ES-I3 (cell line): ENCODE data around the gene UGCG.

Experiments
- H3K36me3 ChIP-seq: 2 replicates; pipeline ENCODE4 v1.6.1; 2013; ENCODE audit warnings: mild to moderate bottlenecking, low read length, control low read depth, moderate library complexity; ENCODE audit not compliant: insufficient read depth
- H3K4me1 ChIP-seq: 2 replicates; pipeline ENCODE4 v1.6.1; 2013; ENCODE audit warnings: mild to moderate bottlenecking, control low read depth, low read length; ENCODE audit not compliant: insufficient read depth
- H3K9ac ChIP-seq: 2 replicates; pipeline ENCODE4 v1.6.1; 2013; ENCODE audit warnings: low read depth, mild to moderate bottlenecking, low read length, moderate library complexity
- H3K9me3 ChIP-seq: 2 replicates; pipeline ENCODE4 v1.6.1; 2013; ENCODE audit warnings: mild to moderate bottlenecking, low read length, moderate library complexity; ENCODE audit not compliant: control insufficient read depth, insufficient read depth

The UGCG gene

DNA sequence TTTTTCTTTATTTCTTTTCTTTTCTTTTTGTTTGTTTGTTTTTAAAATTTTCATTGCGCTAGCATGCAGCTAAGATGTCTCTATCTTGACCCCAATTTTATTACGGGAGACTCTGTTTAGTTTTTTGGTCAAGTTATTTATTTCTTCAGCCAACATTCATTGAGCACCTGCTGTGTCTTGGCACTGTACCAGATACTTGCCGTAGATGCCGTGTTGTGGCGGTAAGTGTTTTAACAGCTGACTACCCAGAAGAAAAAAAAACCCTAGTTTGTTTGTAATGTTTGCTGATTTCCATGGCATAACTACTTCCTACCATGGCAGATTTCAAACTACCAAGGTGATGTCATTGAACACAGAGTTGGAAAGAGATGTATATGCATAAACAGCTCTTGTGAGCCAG is 65.0 kb downstream of the UGCG start:
- H3K36me3 ChIP-seq, result no peaks in the 10 kb centered on the region
- no peaks in the 10 kb centered on the region for H3K9me3 ChIP-seq
- no peak overlapping the region for H3K9ac ChIP-seq
- H3K4me1 ChIP-seq, result no peaks in the 10 kb centered on the region; the same call in 1 of the 2 replicates

GRCh38 chr9:111962021-111962420 is 65.4 kb downstream of the UGCG start:
- Histone ChIP-seq H3K9ac (no peak overlapping the region), H3K9me3 (no peaks in the 10 kb centered on the region), H3K4me1 (no peaks in the 10 kb centered on the region; the same call in 1 of the 2 replicates), H3K36me3 (no peaks in the 10 kb centered on the region)

DNA sequence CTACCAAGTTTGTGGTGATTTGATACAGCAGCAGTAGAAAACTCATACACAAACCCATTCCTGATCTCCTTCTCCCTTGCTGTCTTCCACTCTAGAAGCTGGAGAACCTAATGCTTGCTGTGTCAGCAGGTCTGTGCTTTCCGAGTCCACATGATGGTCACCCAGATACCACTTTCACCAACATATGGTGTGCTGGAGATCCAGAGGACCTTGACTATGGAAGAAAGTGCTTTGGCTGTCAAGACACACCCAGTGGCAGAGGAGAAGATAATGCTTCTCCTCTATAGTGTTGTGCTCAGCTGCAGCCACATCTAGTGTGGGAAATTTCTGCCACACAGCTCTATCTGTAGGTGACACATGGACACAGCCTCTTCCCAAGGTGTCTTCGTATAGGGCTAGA is 67.4 kb downstream of the UGCG start:
- Histone ChIP-seq H3K9ac (no peak overlapping the region), H3K9me3 (no peaks in the 10 kb centered on the region), H3K36me3 (no peaks in the 10 kb centered on the region), H3K4me1 (no peaks in the 10 kb centered on the region)

GRCh38 chr9:111965566-111966019 is 69.0 kb downstream of the UGCG start:
- no peak overlapping the region for H3K9ac ChIP-seq
- H3K9me3 ChIP-seq, result no peaks in the 10 kb centered on the region

GRCh38 chr9:111966124-111966723 is 69.6 kb downstream of the UGCG start:
- Histone ChIP-seq H3K9ac (no peak overlapping the region), H3K9me3 (no peaks in the 10 kb centered on the region), H3K36me3 (no peaks in the 10 kb centered on the region), H3K4me1 (no peaks in the 10 kb centered on the region)

More at GRCh38 chr9:111965566-111966019, 69.0 kb downstream of the UGCG start:
- Histone ChIP-seq H3K36me3 (no peaks in the 10 kb centered on the region), H3K4me1 (no peaks in the 10 kb centered on the region)

- Histone ChIP-seq H3K9ac (no peak overlapping the region), H3K36me3 (no peaks in the 10 kb centered on the region), H3K9me3 (no peaks in the 10 kb centered on the region), H3K4me1 (no peaks in the 10 kb centered on the region)
Observed at GRCh38 chr9:111966861-111967291, 70.3 kb downstream of the UGCG start.

DNA sequence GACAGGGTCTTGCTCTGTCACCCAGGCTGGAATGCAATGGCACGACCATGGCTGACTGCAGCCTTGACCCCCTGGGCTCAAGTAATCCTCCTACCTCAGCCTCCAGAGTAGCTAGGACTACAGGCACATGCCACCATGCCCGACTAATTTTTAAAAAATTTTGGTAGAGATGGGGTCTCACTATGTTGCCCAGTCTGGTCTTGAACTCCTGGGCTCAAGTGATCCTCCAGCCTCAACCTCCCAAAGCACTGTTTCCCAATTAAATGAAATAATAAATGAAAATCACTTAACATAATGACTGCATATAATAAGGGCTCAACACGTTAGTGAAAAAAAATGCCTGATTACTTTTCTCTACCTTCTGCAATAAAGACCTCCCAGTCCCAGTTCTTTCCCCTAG is 71.0 kb downstream of the UGCG start:
- Histone ChIP-seq H3K9ac (no peak overlapping the region), H3K36me3 (no peaks in the 10 kb centered on the region), H3K9me3 (no peaks in the 10 kb centered on the region), H3K4me1 (no peaks in the 10 kb centered on the region)

- H3K4me1 ChIP-seq, result no peaks in the 10 kb centered on the region
- no peaks in the 10 kb centered on the region for H3K9me3 ChIP-seq
- H3K36me3 ChIP-seq, result no peaks in the 10 kb centered on the region
- H3K9ac ChIP-seq, result no peak overlapping the region
Observed at GRCh38 chr9:111969061-111969460, 72.4 kb downstream of the UGCG start.

DNA sequence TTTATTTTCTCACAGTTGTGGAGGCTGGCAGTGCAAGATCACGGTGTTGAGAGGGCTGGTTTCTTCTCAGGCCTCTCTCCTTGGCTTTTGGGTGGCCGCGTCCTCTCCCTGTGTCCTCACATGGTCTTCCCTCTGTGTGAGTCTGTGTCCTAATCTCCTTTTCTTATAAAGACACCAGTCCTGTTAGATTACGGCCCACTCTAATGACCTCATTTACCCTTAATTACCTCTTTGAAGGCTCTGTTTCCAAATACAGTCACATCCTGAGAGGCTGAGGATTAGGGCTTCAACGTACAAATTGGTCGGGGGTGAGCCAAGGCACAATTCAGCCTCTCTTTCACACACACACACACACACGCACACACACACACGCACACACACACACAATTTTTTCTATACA is 73.0 kb downstream of the UGCG start:
- H3K9ac ChIP-seq, result no peak overlapping the region

DNA sequence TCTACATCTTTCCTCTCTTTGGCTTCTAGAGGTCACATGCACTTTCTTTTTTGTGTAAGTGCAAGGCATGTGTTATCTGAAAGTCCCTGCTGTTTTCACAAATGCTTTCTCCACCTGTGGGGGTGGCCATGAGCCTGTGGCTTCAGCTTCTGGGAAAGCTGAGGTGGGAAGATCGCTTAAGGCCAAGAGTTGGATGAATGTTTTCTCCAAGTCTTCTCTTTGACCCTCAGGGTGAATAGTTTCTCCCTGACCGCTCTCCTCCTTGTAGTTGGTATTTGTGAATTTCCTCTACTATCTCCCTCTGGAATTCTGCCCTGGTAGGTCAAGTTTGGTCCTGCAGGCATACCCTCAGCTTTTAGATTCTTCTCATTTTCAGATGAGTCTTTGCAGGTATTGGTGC is 74.2 kb downstream of the UGCG start:
- Histone ChIP-seq H3K4me1 (0 out of 2 replicates have a peak, but pooled peaks cover 5% of the 10 kb centered on the region), H3K36me3 (no peaks in the 10 kb centered on the region), H3K9ac (no peak overlapping the region), H3K9me3 (no peaks in the 10 kb centered on the region)

More for the DNA sequence above, 73.0 kb downstream of the UGCG start:
- Histone ChIP-seq H3K4me1 (0 out of 2 replicates have a peak, but pooled peaks cover 4% of the 10 kb centered on the region), H3K36me3 (no peaks in the 10 kb centered on the region), H3K9me3 (no peaks in the 10 kb centered on the region)

- no peaks in the 10 kb centered on the region for H3K36me3 ChIP-seq
- no peaks in the 10 kb centered on the region for H3K9me3 ChIP-seq
- H3K4me1 ChIP-seq, result 0 out of 2 replicates have a peak, but pooled peaks cover 5% of the 10 kb centered on the region
- H3K9ac ChIP-seq, result no peak overlapping the region
Observed at GRCh38 chr9:111974092-111974681, 77.6 kb downstream of the UGCG start.

- Histone ChIP-seq H3K4me1 (0 out of 2 replicates have a peak, but pooled peaks cover 5% of the 10 kb centered on the region), H3K9me3 (no peaks in the 10 kb centered on the region), H3K9ac (no peak overlapping the region), H3K36me3 (no peaks in the 10 kb centered on the region)
Observed at GRCh38 chr9:111975709-111976108, 79.1 kb downstream of the UGCG start.

GRCh38 chr9:111978616-111979015 is 82.0 kb downstream of the UGCG start:
- H3K9ac ChIP-seq, result no peak overlapping the region
- no peaks in the 10 kb centered on the region for H3K36me3 ChIP-seq
- H3K9me3 ChIP-seq, result no peaks in the 10 kb centered on the region
- 0 out of 2 replicates have a peak, but pooled peaks cover 5% of the 10 kb centered on the region for H3K4me1 ChIP-seq

- Histone ChIP-seq H3K4me1 (0 out of 2 replicates have a peak, but pooled peaks cover 2% of the 10 kb centered on the region), H3K36me3 (no peaks in the 10 kb centered on the region), H3K9ac (no peak overlapping the region), H3K9me3 (no peaks in the 10 kb centered on the region)
Observed at GRCh38 chr9:111979561-111979960, 82.9 kb downstream of the UGCG start.

- Histone ChIP-seq H3K9me3 (no peaks in the 10 kb centered on the region), H3K9ac (no peak overlapping the region), H3K36me3 (no peaks in the 10 kb centered on the region), H3K4me1 (no peaks in the 10 kb centered on the region)
Observed at GRCh38 chr9:111980398-111980797, 83.8 kb downstream of the UGCG start.
